Dedifferentiated amniotic fluid mesenchymal stem cell (primary cell): ENCODE data around the gene MMD2.

ENCODE experiments used
- DNase-seq: peaks from one replicate; pipeline ENCODE4 v3.0.0-alpha.2; 2016; ENCODE audit errors: extremely low spot score

Gene MMD2

DNA sequence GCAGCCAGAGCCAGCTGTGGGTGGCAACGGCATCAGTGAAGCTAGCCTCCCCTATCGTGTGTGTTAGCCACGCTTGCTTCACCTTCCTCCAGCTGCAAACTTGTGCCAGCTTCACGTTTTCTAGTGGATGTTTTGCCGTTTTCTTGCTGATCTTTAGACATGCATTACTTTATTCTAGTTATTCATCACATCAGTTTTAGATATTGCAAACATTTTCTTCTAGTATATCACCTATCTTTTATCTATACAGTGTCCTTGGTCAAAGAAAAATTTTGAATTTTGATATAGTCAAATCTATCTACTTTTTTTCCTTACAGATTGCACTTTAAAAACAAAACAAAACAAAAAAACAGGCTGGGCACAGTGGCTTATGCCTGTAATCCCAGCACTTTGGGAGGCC is 90.5 kb downstream of the MMD2 start:
- no peak for DNase-seq

DNA sequence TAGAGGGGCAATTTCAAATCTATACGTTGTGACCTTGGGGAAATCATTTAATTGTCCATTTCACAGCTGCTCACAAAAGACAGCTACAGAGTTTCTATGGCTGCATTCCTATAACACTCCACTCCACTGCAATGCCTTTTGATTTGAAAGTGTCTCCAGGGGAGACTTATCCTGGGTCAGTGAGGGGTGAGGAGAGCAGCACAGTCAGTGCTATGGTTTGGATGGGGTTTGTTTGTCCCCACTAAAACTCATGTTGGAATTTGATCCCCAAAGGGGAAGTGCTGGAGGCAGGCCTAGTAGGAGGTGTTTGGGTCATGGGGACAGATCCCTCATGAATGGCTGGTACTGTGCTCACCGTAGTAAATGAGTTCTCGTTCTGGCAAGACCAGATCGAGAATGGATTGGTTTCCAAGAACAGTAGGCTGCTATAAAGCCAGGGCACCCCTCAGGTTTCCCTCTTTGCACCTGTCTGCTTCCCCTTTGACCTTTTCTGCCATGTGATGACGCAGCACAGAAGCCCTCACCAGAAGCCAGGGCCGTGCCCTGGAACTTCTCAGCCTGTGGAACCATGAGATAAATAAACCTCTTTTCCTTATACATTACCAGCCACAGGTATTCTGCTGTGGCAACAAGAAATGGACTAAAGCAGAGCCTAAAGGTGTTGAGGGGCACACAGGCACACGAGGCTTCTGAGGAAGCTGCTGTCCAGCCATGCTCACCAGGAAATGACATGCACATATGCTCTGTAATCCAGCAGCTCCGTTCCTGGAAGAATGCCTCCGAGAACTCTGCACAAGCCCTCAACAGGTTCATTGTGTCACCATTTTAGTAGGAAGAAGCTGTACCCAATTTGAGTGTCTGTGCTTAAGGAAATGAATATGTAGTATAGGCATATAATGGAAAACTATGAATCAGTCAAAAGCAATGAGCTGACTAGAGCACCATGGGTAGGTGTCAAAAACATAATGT is 92.2 kb downstream of the MMD2 start:
- DNase-seq, result no peak

DNA sequence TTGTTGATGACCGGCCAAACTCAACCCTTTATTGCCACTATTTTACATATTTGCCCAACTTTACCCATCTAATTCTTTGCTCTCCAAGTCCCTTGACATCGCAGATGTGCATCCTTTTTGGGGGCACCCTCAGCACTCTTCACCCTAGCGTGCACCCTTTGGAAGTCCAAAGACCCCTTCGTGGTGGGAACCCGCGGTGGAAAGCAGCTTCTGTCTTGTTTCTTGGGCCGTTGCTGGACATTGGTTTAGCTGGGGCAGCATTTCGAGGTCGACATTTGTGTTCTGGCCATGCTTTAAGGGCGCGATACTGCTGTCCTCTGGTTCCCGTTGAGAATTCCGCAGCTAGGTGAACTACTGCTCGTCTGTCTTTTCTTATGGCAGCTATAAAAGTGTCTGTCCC is 96.8 kb downstream of the MMD2 start:
- no peak for DNase-seq

DNA sequence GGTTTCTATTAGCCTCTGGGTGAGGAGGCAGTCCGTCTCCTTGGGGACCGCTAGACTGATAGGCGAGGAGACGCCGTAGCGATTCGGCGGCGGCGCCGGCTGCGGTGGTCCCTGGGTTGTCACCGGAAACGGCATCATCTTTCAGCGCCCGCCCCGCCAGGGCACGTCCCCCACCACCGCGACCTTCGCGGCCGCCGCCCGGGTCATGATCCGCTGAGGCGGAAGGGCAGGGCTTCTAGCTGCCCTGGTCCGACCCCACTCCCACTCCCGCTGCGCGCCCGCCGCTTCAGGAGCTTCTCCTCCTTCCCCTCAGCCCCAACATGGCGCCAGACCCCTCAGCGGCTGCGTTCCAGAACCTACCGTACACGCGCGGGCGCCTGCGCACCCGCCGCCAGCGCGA is 97.3 kb downstream of the MMD2 start, which contains the start of gene PAPOLB:
TSS of gene PAPOLB (minus strand) at position 358 of the 400 bp plus-strand sequence. CDS start at position 138, 220 bp downstream.
- no peak for DNase-seq

DNA sequence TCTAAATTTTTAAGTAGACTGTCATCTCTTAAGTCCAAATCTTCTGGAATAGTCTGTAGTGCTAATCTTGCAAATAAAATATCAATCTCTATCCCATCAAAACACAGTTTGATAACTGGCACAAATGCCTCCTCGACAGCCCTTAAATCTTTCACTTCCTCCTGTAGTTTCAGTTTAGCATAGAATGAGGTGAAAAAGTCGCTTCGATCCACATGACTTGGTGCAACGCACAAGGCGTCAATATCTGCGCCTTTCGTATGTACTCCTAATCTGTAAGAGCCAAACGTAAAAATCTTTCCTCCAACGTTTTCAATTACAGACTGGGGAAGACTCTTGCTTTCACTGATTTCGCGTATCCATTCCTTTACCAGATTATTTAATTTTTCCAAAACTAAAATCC is 97.8 kb downstream of the MMD2 start:
- no peak for DNase-seq

DNA sequence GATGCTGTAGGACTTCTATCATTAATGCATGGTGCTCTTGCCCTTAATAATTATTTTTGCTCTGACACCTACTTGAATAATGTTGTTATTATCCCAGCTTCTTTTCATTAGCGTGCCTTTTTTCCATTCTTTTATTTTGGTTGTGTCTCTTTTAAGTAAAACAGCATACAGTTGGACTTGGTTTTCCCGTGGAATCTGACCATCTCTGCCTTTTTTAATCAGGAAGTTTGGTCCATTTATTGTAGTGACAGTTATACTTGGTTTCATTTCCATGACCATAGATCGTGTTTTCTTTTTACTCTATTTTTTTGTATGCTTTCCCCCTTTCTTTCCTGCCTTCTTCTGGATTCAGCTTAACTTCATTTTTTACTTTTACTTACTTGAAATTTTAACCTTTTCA is 101.8 kb downstream of the MMD2 start:
- no peak for DNase-seq

DNA sequence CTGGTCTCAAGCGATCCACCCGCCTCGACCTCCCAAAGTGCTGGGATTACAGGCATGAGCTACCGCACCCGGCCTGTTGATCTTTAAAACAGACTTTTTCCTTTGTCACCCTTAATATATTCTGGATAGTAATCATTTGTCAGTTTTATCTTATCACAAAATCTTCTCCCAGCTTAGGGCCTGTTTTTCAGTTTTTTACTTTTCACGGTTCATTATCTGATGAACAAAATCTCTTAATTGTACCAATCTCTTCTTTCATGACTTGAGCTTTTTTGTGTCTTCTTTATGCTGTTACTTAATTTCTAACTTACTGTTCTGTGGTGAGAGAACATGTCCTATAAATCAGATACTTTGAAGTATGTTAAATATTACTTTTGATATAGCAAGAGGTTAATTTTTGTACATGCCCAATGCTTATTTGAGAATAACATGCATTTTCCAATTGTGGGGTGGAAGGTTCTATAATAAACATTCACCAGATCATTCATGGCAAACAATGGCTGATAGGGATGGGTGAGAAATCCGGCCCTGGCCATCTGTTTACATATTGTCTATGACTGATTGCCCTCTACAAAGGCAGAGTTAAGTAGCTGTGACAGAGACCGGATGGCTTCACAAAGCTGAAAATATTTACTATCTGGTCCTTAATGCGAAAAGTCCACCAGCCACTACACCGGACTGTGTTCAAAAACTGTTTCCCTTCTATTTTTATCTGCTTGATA is 102.5 kb downstream of the MMD2 start:
- no peak for DNase-seq
